Activated naive CD4-positive, alpha-beta T cell treated with anti-CD3 and anti-CD28 coated beads for 36 hours (primary cell): ENCODE results near the gene PCSK1N. TPM values are rescaled to one million over a fixed set of nuclear protein-coding genes. Genes with fewer than 3 reads are reported as not detected.
"Not testable (repeated sequence)": the region's sequence is repeated elsewhere in the genome, so short reads cannot be mapped to it uniquely, and the experiment has no call there.

Experiments
- CTCF ChIA-PET: fragments of 350-600 bp; sonication (Branson Sonifier 250); formaldehyde crosslinking; loops from one replicate; lab custom pipeline; 2021; ENCODE audit warnings: antibody characterized with exemption; lab: Charles Lee
- DNase-seq: peaks from one replicate; pipeline ENCODE4 v3.0.0-alpha.2; 2020
- H3K27ac Mint-ChIP-seq: one replicate; pipeline ENCODE4 v1.8.0; 2021; ENCODE audit warnings: mild to moderate bottlenecking, mixed read lengths
- H3K27me3 Mint-ChIP-seq: one replicate; pipeline ENCODE4 v1.8.0; 2021; ENCODE audit warnings: low read depth, mixed read lengths
- H3K36me3 Mint-ChIP-seq: one replicate; pipeline ENCODE4 v1.8.0; 2021; ENCODE audit warnings: low read depth, mixed read lengths
- H3K4me1 Mint-ChIP-seq: one replicate; pipeline ENCODE4 v1.8.0; 2021; ENCODE audit warnings: low read depth, mixed read lengths
- H3K4me3 Mint-ChIP-seq: one replicate; pipeline ENCODE4 v1.8.0; 2021; ENCODE audit warnings: mild to moderate bottlenecking, moderate library complexity, mixed read lengths
- H3K9me3 Mint-ChIP-seq: one replicate; pipeline ENCODE4 v1.8.0; 2021; ENCODE audit warnings: mixed read lengths
- intact Hi-C: fragments of 100-400 bp; cut with micrococcal nuclease; formaldehyde crosslinking; loops from one replicate; pipeline ENCODE4 v1.15.1; 2023
- total RNA-seq, 2 experiments: library from RNA; stranded (reverse); gene quantifications; one replicate each; pipeline ENCODE4 v1.2.3, GENCODE V29; 2021

The PCSK1N gene, protein sequence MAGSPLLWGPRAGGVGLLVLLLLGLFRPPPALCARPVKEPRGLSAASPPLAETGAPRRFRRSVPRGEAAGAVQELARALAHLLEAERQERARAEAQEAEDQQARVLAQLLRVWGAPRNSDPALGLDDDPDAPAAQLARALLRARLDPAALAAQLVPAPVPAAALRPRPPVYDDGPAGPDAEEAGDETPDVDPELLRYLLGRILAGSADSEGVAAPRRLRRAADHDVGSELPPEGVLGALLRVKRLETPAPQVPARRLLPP
- total RNA-seq: 1 to 10 TPM; 1.7 to 1.9 TPM

DNA sequence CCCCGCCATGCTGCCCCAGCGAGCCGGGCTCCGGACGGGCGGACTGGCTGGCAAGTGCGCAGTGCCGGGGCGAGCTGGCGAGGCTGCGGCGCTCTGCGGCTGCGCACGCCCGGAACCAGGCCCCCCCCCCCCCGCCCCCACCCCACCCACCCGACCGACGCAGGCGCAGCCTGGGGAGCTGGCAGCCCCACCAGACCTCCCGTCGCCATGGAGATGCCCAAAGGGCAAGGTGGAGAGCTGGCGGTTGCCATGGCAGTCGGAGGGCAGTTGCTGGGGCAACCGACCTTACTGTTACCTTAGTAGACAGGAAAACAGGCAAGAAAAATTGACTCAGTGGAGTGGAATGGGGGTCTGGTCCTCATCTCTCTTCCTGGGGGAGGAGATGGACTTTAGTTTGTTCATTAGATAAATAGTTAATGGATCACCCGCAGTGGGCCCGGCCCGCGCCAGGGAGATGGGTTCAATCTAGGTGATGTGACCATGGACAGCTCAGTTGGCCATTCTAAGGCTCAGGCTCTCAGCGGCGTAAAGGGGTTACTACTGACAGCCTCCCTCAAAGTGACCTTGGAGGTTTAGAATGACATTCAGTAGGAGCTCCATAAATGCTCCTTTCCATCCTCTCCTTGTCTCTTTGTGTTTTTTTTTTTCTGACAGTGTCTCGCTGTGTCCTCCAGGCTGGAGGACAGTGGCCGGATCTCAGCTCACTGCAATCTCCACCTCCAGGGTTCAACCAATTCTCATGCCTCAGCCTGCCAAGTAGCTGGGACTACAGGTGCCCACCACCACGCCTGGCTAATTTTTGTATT, at the start of gene PCSK1N:
PCSK1N (minus strand) TSS at position 87 of the 806 bp plus-strand sequence; CDS start at position 9, 78 bp downstream.
- CTCF ChIA-PET: no interaction called here
- intact Hi-C loops: no loop called here
- DNase-seq: peak; percentile 13
- Mint-ChIP-seq H3K4me1 (peaks cover 14% of the 10 kb centered on the region), H3K4me3 (peak within 1 kb of the TSS; percentile 70), H3K9me3 (no peaks in the 10 kb centered on the region), H3K27me3 (peaks cover 16% of the 10 kb centered on the region), H3K27ac (no peak within 1 kb of the TSS), H3K36me3 (no peaks in the 10 kb centered on the region)

- CTCF ChIA-PET: no interaction called here
- intact Hi-C loops: no loop called here
- Mint-ChIP-seq H3K4me3 (no peak overlapping the region), H3K9me3 (no peaks in the 10 kb centered on the region), H3K27ac (no peak overlapping the region), H3K4me1 (no peaks in the 10 kb centered on the region), H3K36me3 (no peaks in the 10 kb centered on the region), H3K27me3 (no peaks in the 10 kb centered on the region)
- no peak for DNase-seq
Observed at GRCh38 chrX:48883729-48884128, 48.3 kb upstream of the PCSK1N start.

GRCh38 chrX:48876944-48877343, 41.5 kb upstream of the PCSK1N start:
- CTCF ChIA-PET: interaction anchor here (0.6 kb wide), 1 partner anchor 22 kb away, joined by 3 read pairs; no protein-coding TSS in a partner anchor
- H3K4me1 Mint-ChIP-seq, H3K27me3 Mint-ChIP-seq, DNase-seq, H3K9me3 Mint-ChIP-seq, H3K4me3 Mint-ChIP-seq, H3K27ac Mint-ChIP-seq, intact Hi-C loops, H3K36me3 Mint-ChIP-seq: not testable (repeated sequence)

GRCh38 chrX:48872017-48872416, 36.6 kb upstream of the PCSK1N start:
- intact Hi-C loops, DNase-seq, H3K36me3 Mint-ChIP-seq, H3K27me3 Mint-ChIP-seq, CTCF ChIA-PET, H3K4me3 Mint-ChIP-seq, H3K27ac Mint-ChIP-seq, H3K4me1 Mint-ChIP-seq, H3K9me3 Mint-ChIP-seq: not testable (repeated sequence)

- Mint-ChIP-seq H3K9me3 (no peaks in the 10 kb centered on the region), H3K27ac (no peak overlapping the region), H3K4me3 (no peak overlapping the region), H3K36me3 (no peaks in the 10 kb centered on the region), H3K27me3 (no peaks in the 10 kb centered on the region), H3K4me1 (no peaks in the 10 kb centered on the region)
- no peak for DNase-seq
- intact Hi-C loops: no loop called here
- CTCF ChIA-PET: no interaction called here
Observed at GRCh38 chrX:48864210-48864609, 28.8 kb upstream of the PCSK1N start.

DNA sequence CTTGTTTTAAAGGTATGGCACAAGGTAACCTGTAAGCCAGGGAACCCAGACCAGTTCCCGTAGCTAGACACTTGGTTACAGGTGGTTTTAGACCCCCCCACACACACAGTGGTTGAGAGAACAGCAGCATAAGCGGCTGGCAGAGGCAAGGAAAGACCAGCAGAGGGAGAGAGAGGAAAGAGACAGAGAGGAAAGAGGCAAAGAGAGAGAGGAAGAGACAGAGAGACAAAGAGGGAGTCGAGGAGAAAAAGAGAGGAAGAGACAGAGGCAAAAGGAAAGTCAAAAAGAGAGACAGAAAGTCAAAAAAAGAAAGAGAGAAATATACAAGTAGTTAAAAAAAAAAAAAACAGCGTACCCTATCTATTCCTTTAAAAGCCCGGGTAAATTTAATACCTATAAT, 19.5 kb upstream of the PCSK1N start:
- H3K27ac Mint-ChIP-seq: no peak overlapping the region
- H3K4me1 Mint-ChIP-seq: peaks cover 3% of the 10 kb centered on the region
- no peaks in the 10 kb centered on the region for H3K36me3 Mint-ChIP-seq
- intact Hi-C loops: no loop called here
- CTCF ChIA-PET: interaction anchor here (0.5 to 0.6 kb wide), 3 partner anchors 22 to 288 kb away, joined by 3 to 4 read pairs (median 3); no protein-coding TSS in a partner anchor
- no peaks in the 10 kb centered on the region for H3K9me3 Mint-ChIP-seq
- H3K4me3 Mint-ChIP-seq: no peak overlapping the region
- H3K27me3 Mint-ChIP-seq: no peaks in the 10 kb centered on the region
- peak; percentile 30 for DNase-seq

GRCh38 chrX:48854121-48854804, 18.9 kb upstream of the PCSK1N start:
- CTCF ChIA-PET: interaction anchor here (0.5 to 0.6 kb wide), 4 partner anchors 9 to 287 kb away, joined by 3 to 4 read pairs (median 3); no protein-coding TSS in a partner anchor
- DNase-seq, H3K27me3 Mint-ChIP-seq, H3K4me1 Mint-ChIP-seq, H3K36me3 Mint-ChIP-seq, H3K4me3 Mint-ChIP-seq, intact Hi-C loops, H3K27ac Mint-ChIP-seq, H3K9me3 Mint-ChIP-seq: not testable (repeated sequence)

GRCh38 chrX:48853494-48853893, 18.1 kb upstream of the PCSK1N start:
- H3K9me3 Mint-ChIP-seq, H3K36me3 Mint-ChIP-seq, H3K27ac Mint-ChIP-seq, H3K4me1 Mint-ChIP-seq, CTCF ChIA-PET, DNase-seq, H3K4me3 Mint-ChIP-seq, intact Hi-C loops, H3K27me3 Mint-ChIP-seq: not testable (repeated sequence)

DNA sequence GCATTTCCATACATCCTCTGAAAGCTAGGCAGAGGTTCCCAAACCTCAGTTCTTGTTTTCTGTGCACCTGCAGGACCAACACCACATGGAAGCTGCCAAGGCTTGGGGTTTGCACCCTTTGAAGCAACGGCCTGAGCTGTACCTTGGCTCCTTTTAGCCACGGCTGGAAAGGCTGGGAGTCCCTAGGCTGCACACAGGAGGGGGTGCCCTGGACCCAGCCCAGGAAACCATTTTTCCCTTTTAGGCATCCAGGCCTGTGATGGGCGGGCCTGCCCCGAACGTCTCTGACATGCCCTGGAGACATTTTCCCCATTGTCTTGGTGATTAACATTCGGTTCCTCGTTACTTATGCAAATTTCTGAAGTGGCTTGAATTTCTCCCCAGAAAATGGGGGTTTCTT, 17.4 kb upstream of the PCSK1N start:
- CTCF ChIA-PET: no interaction called here
- Mint-ChIP-seq H3K36me3 (no peaks in the 10 kb centered on the region), H3K4me3 (no peak overlapping the region), H3K27ac (no peak overlapping the region), H3K4me1 (peaks cover 9% of the 10 kb centered on the region), H3K9me3 (no peaks in the 10 kb centered on the region), H3K27me3 (no peaks in the 10 kb centered on the region)
- intact Hi-C loops: no loop called here
- no peak for DNase-seq

DNA sequence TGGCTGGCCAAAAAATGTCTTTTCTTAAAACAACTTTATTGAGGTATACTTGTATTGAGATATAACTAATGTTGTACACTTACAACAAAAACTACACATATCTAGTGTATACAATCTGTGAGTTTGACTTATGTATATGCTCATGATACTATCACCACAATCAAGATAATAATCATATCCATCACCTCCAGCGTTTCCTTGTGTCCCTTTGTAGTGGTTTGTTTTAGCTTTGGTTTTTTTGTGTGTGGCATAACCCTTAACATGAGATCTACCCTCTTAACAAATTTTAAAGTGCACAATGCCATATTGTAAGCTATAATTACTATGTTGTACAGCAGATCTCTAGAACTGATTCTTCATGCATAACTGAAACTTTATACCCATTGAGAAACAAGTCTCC, 13.4 kb upstream of the PCSK1N start:
- H3K27ac Mint-ChIP-seq: no peak overlapping the region
- H3K4me3 Mint-ChIP-seq: no peak overlapping the region
- H3K4me1 Mint-ChIP-seq: peaks cover 6% of the 10 kb centered on the region
- DNase-seq: no peak
- no peaks in the 10 kb centered on the region for H3K27me3 Mint-ChIP-seq
- intact Hi-C loops: no loop called here
- no peaks in the 10 kb centered on the region for H3K36me3 Mint-ChIP-seq
- no peaks in the 10 kb centered on the region for H3K9me3 Mint-ChIP-seq
- CTCF ChIA-PET: interaction anchor here (1.1 kb wide), 1 partner anchor 50 kb away, joined by 3 read pairs; no protein-coding TSS in a partner anchor

DNA sequence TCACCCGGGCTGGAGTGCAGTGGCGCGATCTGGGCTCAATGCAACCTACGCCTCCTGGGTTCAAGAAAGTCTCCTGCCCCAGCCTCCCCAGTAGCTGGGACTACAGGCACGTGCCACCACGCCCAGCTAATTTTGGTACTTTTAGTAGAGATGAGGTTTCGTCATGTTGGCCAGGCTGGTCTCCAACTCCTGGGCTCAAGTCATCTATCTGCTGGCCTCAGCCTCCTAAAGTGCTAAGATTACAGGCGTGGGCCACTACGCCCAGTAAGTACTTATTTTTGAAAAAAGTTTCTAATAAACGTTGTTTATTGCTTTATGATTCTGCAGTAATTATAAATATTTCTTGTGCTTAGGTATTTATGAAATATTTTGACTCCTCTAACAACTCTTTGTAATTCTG, 4.3 kb upstream of the PCSK1N start:
- Mint-ChIP-seq H3K36me3 (no peaks in the 10 kb centered on the region), H3K4me1 (peaks cover 4% of the 10 kb centered on the region), H3K9me3 (no peaks in the 10 kb centered on the region), H3K4me3 (no peak overlapping the region), H3K27me3 (peaks cover 2% of the 10 kb centered on the region), H3K27ac (no peak overlapping the region)
- no peak for DNase-seq
- intact Hi-C loops: no loop called here
- CTCF ChIA-PET: no interaction called here

DNA sequence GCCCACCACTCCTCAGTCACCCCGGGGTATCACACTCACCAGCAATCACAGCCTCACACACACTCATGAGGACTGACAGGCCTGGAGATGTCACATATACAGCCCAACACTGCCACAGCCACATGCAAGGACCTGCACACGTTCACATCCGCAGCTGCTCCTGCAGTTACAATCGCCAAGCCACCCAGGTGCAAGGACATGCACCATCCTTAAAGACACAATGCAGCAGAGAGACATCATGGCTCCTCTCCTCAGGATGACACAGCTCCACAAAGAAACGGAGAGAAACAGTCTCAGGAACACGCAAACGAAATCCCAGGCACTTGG, 1.1 kb downstream of the PCSK1N start:
- peaks cover 20% of the 10 kb centered on the region for H3K27me3 Mint-ChIP-seq
- no peak overlapping the region for H3K27ac Mint-ChIP-seq
- H3K4me1 Mint-ChIP-seq: peaks cover 14% of the 10 kb centered on the region
- H3K9me3 Mint-ChIP-seq: no peaks in the 10 kb centered on the region
- CTCF ChIA-PET: no interaction called here
- no peaks in the 10 kb centered on the region for H3K36me3 Mint-ChIP-seq
- peak overlapping the region; percentile 70 for H3K4me3 Mint-ChIP-seq
- intact Hi-C loops: no loop called here
- DNase-seq: peak; percentile 12
